SK-N-MC (cell line): ENCODE data around the gene LRP1-AS.

Experiments
- EZH2 ChIP-seq: fragments of 200-600 bp; sonication (generic); IDR thresholded peaks from one replicate; pipeline ENCODE4 v1.6.1; 2017; ENCODE audit warnings: antibody characterized with exemption
- FOXP2 ChIP-seq: optimal IDR thresholded peaks from 2 replicates; pipeline ENCODE3; 2011; ENCODE audit warnings: mild to moderate bottlenecking, moderate library complexity; ENCODE audit not compliant: insufficient read depth; ENCODE audit errors: extremely low read length, control extremely low read depth
- POLR2AphosphoS5 ChIP-seq: IDR thresholded peaks from 2 replicates; pipeline ENCODE4 v1.6.1; 2012; ENCODE audit warnings: mild to moderate bottlenecking, low read depth, low read length, borderline replicate concordance

- TF ChIP-seq POLR2AphosphoS5 (no peak), EZH2 (no peak), FOXP2 (no peak)
Measured at GRCh38 chr12:57193706-57194245, 46.4 kb upstream of the LRP1-AS start.
